ENCODE data around the gene HSH2D.

The HSH2D gene

DNA sequence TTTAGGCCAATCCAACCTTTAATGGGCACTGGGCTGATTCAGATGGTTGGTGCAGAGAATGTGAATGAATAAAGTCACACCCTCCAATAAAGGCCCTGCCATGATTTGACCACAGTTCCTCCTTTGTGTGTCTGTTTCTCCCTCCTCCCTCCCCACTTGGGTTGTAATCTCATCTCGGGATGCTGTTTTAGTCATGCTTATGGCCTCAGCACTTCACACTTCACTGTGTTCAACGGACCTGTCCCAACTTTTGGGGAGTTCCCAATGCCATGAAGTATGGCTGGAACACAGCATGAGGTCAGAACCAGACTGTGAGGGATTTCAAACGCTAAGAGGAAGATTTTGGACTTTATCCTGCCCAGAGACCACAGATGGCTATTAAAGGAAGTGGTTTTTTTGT is 37.4 kb upstream of the HSH2D start:
- no peaks in the 10 kb centered on the region for H3K27me3 ChIP-seq (replicated peaks; ENCODE audit: control insufficient read depth, insufficient read depth, low read length, poor library complexity, severe bottlenecking)
- peaks cover 6% of the 10 kb centered on the region for H3K4me1 ChIP-seq (ENCODE audit: control insufficient read depth, insufficient read depth, low read length, poor library complexity, severe bottlenecking)
- peaks cover 26% of the 10 kb centered on the region for H3K36me3 ChIP-seq (ENCODE audit: control insufficient read depth, insufficient read depth, low read length)
- H3K27ac ChIP-seq (ENCODE audit: insufficient read depth, low read length, poor library complexity, severe bottlenecking), result no peak overlapping the region
- no peak for DNase-seq
- H3K4me3 ChIP-seq (ENCODE audit: insufficient read depth, low read depth, low read length, poor library complexity, severe bottlenecking), result no peak overlapping the region
- no peaks in the 10 kb centered on the region for H3K9me3 ChIP-seq (ENCODE audit: control insufficient read depth, low read length)

DNA sequence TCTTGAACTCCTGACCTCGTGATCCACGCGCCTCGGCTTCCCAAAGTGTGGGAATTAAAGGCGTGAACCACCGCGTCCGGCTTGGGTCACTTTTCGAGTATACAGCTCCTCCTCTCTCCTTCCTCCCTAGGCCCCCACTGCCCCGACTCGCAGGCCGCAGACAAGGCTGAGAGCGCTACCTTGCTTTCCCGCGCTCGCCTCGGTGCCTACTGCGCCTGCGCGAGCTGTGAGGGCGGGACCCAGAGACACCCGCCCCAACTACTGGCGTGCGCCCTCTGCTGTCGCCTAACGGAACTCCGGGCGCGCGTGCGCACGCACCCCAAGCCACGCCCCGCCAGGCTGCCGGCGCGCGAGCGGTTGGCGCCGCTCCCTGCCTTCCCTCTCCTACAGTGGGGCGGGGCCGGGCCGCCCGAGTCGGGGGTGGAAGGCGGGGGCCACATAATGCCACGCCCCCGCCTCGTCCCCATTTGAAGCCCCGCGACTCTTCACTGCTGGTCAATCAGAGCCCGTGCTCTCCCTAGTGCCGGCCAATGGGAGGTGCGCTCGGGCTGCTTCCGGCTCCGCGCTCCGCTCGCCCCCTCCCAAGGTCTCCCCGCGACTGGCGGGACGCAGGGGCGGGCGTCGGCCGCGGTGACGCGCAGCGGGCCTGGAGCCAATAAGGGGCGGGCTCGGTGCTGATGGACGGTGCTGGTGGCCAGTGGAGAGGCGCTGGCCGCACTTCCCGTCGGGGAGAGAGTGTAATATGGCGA is 32.2 kb upstream of the HSH2D start, which contains the start of gene RAB8A:
TSS of gene RAB8A (plus strand) at position 730 of the 749 bp plus-strand sequence. CDS start at position 743, 13 bp downstream.
- no peaks in the 10 kb centered on the region for H3K27me3 ChIP-seq (replicated peaks; ENCODE audit: control insufficient read depth, insufficient read depth, low read length, poor library complexity, severe bottlenecking)
- peak within 1 kb of the TSS; percentile 97 for H3K4me3 ChIP-seq (ENCODE audit: insufficient read depth, low read depth, low read length, poor library complexity, severe bottlenecking)

DNA sequence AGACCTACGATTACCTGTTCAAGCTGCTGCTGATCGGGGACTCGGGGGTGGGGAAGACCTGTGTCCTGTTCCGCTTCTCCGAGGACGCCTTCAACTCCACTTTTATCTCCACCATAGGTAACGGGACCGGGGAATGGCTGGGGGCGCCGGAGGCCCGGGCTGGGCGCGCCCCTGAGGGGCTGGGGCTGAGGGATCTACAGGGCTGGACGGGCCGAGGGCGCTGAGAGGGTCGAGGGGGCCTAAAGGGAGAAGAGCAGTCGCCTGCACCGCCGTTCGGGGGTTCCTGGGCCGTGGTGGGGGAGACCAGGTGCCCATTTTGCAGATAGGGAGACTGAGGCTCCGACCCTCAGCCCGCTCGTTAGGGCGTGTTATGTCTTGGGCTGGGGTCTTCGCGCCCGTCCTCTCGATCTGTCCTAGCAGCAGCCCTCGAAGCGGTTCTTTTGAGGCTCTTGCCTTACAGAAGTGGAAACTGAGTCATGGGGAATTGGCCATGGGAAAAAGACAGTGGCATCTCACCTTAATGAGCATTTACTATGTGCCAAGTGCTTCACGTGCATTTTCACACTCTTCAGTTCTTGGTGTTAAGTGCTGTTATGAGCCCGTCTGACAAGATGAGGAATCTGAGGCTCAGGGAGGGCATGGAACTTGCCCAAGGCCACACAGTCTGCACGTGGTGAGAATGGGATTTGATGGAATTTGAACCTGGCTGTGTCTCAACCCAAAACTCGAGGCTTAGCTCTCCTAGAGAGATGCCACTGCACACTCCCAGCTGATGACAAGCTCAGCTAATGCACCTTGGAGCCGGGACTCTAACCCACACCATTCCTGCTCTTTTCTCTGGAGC is 31.4 kb upstream of the HSH2D start:
- H3K36me3 ChIP-seq (ENCODE audit: control insufficient read depth, insufficient read depth, low read length), result peaks cover 7% of the 10 kb centered on the region
- peaks cover 20% of the 10 kb centered on the region for H3K4me1 ChIP-seq (ENCODE audit: control insufficient read depth, insufficient read depth, low read length, poor library complexity, severe bottlenecking)
- no peak for DNase-seq
- no peaks in the 10 kb centered on the region for H3K9me3 ChIP-seq (ENCODE audit: control insufficient read depth, low read length)
- H3K27ac ChIP-seq (ENCODE audit: insufficient read depth, low read length, poor library complexity, severe bottlenecking), result peak overlapping the region; percentile 95
- no peaks in the 10 kb centered on the region for H3K27me3 ChIP-seq (replicated peaks; ENCODE audit: control insufficient read depth, insufficient read depth, low read length, poor library complexity, severe bottlenecking)
- peak overlapping the region; percentile 97 for H3K4me3 ChIP-seq (ENCODE audit: insufficient read depth, low read depth, low read length, poor library complexity, severe bottlenecking)

More for the DNA sequence above, 32.2 kb upstream of the HSH2D start, which contains the start of gene RAB8A:
- Histone ChIP-seq H3K4me1 (ENCODE audit: control insufficient read depth, insufficient read depth, low read length, poor library complexity, severe bottlenecking) (peaks cover 20% of the 10 kb centered on the region), H3K27ac (ENCODE audit: insufficient read depth, low read length, poor library complexity, severe bottlenecking) (peak within 1 kb of the TSS; percentile 95), H3K36me3 (ENCODE audit: control insufficient read depth, insufficient read depth, low read length) (peaks cover 7% of the 10 kb centered on the region), H3K9me3 (ENCODE audit: control insufficient read depth, low read length) (no peaks in the 10 kb centered on the region)
- peak; percentile 97 to 99 (median 98) for DNase-seq

DNA sequence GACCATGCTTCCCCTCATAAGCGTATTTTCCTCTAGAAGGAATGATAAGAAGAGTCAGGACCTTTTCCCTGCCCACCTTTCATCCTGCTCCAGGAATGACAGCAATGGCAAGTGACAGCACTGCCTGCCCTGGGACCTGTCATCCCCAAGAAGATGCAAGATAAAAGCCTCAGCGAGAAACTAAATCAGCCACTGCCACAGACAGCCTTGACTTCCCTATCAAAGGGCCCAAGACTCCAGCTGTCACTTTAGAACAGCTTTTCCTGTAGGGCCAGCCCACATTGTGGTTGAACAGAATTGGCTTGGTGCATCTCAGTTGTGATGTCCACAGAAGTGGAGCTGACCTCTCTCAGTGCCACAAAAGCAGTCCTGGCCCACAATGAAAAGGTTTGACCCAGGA is 30.7 kb upstream of the HSH2D start:
- Histone ChIP-seq H3K4me1 (ENCODE audit: control insufficient read depth, insufficient read depth, low read length, poor library complexity, severe bottlenecking) (peaks cover 20% of the 10 kb centered on the region), H3K27me3 (replicated peaks; ENCODE audit: control insufficient read depth, insufficient read depth, low read length, poor library complexity, severe bottlenecking) (no peaks in the 10 kb centered on the region), H3K9me3 (ENCODE audit: control insufficient read depth, low read length) (no peaks in the 10 kb centered on the region), H3K4me3 (ENCODE audit: insufficient read depth, low read depth, low read length, poor library complexity, severe bottlenecking) (peak overlapping the region; percentile 97), H3K36me3 (ENCODE audit: control insufficient read depth, insufficient read depth, low read length) (peaks cover 7% of the 10 kb centered on the region), H3K27ac (ENCODE audit: insufficient read depth, low read length, poor library complexity, severe bottlenecking) (peak overlapping the region; percentile 95)
- no peak for DNase-seq

DNA sequence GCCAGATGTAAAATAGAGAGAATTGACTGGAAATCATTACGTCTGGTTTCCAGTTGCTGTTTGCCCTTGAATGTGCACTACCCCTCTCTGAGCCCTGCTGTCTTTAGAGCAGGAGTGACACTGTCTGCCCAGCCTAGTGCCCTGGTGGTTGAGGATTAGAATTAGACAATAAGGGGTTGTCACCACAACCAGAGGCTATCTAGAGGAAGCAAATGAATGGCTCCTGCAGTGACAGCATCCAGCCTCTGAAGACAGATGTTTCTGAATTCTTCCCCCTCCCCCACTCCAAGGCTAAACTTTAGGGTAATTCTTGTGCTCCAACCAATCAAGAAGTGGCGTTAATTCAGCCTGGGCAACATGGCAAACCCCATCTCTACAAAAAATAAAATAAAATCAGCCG is 29.8 kb upstream of the HSH2D start:
- Histone ChIP-seq H3K27ac (ENCODE audit: insufficient read depth, low read length, poor library complexity, severe bottlenecking) (no peak overlapping the region), H3K36me3 (ENCODE audit: control insufficient read depth, insufficient read depth, low read length) (peaks cover 13% of the 10 kb centered on the region), H3K4me1 (ENCODE audit: control insufficient read depth, insufficient read depth, low read length, poor library complexity, severe bottlenecking) (peaks cover 27% of the 10 kb centered on the region), H3K9me3 (ENCODE audit: control insufficient read depth, low read length) (no peaks in the 10 kb centered on the region), H3K4me3 (ENCODE audit: insufficient read depth, low read depth, low read length, poor library complexity, severe bottlenecking) (no peak overlapping the region), H3K27me3 (replicated peaks; ENCODE audit: control insufficient read depth, insufficient read depth, low read length, poor library complexity, severe bottlenecking) (no peaks in the 10 kb centered on the region)
- no peak for DNase-seq

DNA sequence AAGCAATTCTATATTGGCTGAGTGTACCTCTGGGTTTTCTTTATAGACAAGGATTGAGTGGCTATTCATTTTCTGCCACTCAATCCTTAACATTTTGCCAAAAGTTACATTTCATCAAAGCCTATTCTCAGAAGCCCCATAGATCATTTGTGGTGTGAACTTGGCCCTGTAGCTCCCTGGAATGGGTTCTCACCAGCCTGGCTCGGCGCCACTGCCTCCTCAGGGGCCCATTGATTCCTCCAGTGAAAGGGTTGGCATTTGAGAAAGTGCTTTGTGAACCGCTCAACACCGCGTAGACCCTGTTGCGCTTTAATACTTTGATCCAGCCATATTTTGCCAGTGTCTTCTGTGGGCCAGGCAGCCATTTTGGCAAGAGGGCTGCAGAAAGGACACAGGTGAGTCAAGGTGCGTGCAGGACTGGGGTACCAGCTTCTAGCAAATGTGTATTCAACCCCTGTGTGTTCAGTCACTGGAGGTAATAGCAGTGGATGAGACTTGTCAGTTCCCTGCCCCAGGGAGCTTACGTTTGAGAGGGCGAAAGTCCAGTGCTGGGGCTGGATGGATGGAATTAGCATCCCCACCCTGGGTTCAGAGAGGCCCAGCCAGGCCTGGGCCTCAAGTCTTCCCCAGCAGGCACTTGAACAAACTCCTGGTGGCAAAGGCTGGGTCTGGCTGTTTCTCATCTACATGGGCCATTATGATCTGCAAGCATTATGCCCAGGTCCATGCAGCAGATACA is 28.0 kb upstream of the HSH2D start:
- H3K9me3 ChIP-seq (ENCODE audit: control insufficient read depth, low read length), result no peaks in the 10 kb centered on the region
- no peak for DNase-seq
- no peak overlapping the region for H3K27ac ChIP-seq (ENCODE audit: insufficient read depth, low read length, poor library complexity, severe bottlenecking)
- peaks cover 19% of the 10 kb centered on the region for H3K36me3 ChIP-seq (ENCODE audit: control insufficient read depth, insufficient read depth, low read length)
- H3K4me1 ChIP-seq (ENCODE audit: control insufficient read depth, insufficient read depth, low read length, poor library complexity, severe bottlenecking), result peaks cover 29% of the 10 kb centered on the region
- H3K4me3 ChIP-seq (ENCODE audit: insufficient read depth, low read depth, low read length, poor library complexity, severe bottlenecking), result no peak overlapping the region
- H3K27me3 ChIP-seq (replicated peaks; ENCODE audit: control insufficient read depth, insufficient read depth, low read length, poor library complexity, severe bottlenecking), result no peaks in the 10 kb centered on the region

DNA sequence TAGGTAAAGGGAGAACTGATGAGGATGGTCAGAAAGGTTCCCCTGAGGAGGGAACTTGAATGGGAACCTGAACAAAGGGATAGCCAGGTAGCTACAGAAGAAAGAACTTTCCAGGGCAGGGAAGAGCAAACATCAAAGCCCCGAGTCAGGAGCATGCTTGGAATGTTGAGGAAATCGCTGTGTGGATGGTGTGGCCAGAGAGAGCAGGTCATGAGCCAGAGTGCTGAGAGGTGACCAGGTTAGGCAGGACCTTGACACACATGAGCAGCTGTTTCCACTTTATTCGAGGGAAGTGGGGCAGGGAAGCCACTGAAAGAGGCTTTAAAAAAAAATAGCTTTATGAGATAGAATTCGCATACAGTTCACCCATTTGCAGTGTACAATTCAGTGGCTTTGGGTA is 27.4 kb upstream of the HSH2D start:
- no peak overlapping the region for H3K4me3 ChIP-seq (ENCODE audit: insufficient read depth, low read depth, low read length, poor library complexity, severe bottlenecking)
- H3K4me1 ChIP-seq (ENCODE audit: control insufficient read depth, insufficient read depth, low read length, poor library complexity, severe bottlenecking), result peaks cover 24% of the 10 kb centered on the region
- H3K9me3 ChIP-seq (ENCODE audit: control insufficient read depth, low read length), result no peaks in the 10 kb centered on the region
- H3K27me3 ChIP-seq (replicated peaks; ENCODE audit: control insufficient read depth, insufficient read depth, low read length, poor library complexity, severe bottlenecking), result no peaks in the 10 kb centered on the region
- no peak overlapping the region for H3K27ac ChIP-seq (ENCODE audit: insufficient read depth, low read length, poor library complexity, severe bottlenecking)
- no peak for DNase-seq
- peaks cover 20% of the 10 kb centered on the region for H3K36me3 ChIP-seq (ENCODE audit: control insufficient read depth, insufficient read depth, low read length)

DNA sequence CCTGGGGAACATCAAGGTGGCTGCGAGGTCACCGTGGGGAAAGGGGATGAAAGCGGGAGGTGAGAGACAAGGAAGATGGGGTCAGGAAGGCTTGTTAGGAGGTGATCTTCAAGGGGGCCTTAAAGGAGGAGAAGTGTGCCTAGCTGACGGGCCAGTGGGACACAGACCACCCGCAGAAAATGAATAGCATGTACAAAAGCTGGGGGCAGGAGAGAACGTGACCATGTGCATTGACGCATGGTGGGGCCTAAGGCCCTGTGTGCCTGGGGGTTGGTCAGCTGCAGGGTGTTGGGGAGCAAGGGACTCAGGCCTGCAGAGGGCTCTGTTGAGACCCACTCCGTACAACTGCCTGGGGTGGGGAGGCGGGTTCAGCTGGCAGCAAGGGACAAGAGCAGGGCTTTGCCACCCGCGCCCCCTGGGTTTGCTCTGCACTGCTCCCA is 25.9 kb upstream of the HSH2D start:
- DNase-seq, result no peak
- Histone ChIP-seq H3K4me1 (ENCODE audit: control insufficient read depth, insufficient read depth, low read length, poor library complexity, severe bottlenecking) (peaks cover 17% of the 10 kb centered on the region), H3K4me3 (ENCODE audit: insufficient read depth, low read depth, low read length, poor library complexity, severe bottlenecking) (no peak overlapping the region), H3K9me3 (ENCODE audit: control insufficient read depth, low read length) (no peaks in the 10 kb centered on the region), H3K36me3 (ENCODE audit: control insufficient read depth, insufficient read depth, low read length) (peaks cover 35% of the 10 kb centered on the region), H3K27me3 (replicated peaks; ENCODE audit: control insufficient read depth, insufficient read depth, low read length, poor library complexity, severe bottlenecking) (no peaks in the 10 kb centered on the region), H3K27ac (ENCODE audit: insufficient read depth, low read length, poor library complexity, severe bottlenecking) (no peak overlapping the region)

DNA sequence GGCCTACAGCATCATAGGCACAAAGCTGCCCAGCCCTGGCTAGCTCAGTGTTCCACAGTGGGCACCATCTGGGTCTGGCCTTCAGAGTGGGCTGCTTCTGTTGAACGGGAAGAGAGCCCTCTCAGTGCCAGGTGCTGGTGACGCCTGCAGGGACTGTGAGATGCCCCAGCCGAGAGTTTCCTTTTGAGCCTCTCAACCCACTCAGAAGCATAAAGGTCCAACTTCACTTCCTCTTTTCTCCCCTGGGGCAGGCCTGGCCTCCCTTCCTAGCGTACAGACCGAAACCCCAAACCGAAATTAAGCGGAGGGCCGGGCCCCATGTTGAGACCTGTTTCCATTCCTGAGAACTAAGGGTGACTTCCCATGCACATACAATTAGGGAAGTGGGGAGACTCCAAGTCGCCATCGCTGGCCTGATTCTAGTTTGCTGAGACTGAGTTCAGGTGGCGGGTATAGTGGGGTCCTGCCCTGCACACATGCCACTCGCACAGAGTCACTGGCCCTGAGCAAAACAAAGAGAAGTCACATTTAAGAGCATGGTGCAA is 24.9 kb upstream of the HSH2D start:
- Histone ChIP-seq H3K4me3 (ENCODE audit: insufficient read depth, low read depth, low read length, poor library complexity, severe bottlenecking) (no peak overlapping the region), H3K27ac (ENCODE audit: insufficient read depth, low read length, poor library complexity, severe bottlenecking) (peak overlapping the region; percentile 56), H3K9me3 (ENCODE audit: control insufficient read depth, low read length) (no peaks in the 10 kb centered on the region), H3K36me3 (ENCODE audit: control insufficient read depth, insufficient read depth, low read length) (peaks cover 42% of the 10 kb centered on the region), H3K27me3 (replicated peaks; ENCODE audit: control insufficient read depth, insufficient read depth, low read length, poor library complexity, severe bottlenecking) (no peaks in the 10 kb centered on the region), H3K4me1 (ENCODE audit: control insufficient read depth, insufficient read depth, low read length, poor library complexity, severe bottlenecking) (peaks cover 12% of the 10 kb centered on the region)
- DNase-seq, result no peak
